Neural cell (in vitro differentiated cells): Measurements from ENCODE around the gene BTD.

Source experiments
- EZH2 ChIP-seq: fragments of 200-600, 300-800 bp; shearing (Covaris generic), sonication (generic); IDR thresholded peaks from 2 replicates; pipeline ENCODE4 v1.6.1; 2014; ENCODE audit warnings: antibody characterized with exemption, low read length, borderline replicate concordance, mild to moderate bottlenecking; ENCODE audit not compliant: insufficient read depth, poor library complexity, severe bottlenecking
- POLR2AphosphoS5 ChIP-seq: IDR thresholded peaks from 2 replicates; pipeline ENCODE4 v1.6.1; 2012
- TAF1 ChIP-seq: IDR thresholded peaks from 2 replicates; pipeline ENCODE4 v1.6.1; 2012; ENCODE audit warnings: low read depth
- TF ChIP-seq, protein P1 (sequence below): fragments of 450-650 bp; IDR thresholded peaks from 2 replicates; pipeline ENCODE4 v1.5.1; 2014; ENCODE audit warnings: antibody characterized with exemption, mild to moderate bottlenecking, moderate library complexity; ENCODE audit not compliant: poor library complexity, severe bottlenecking

DNA sequence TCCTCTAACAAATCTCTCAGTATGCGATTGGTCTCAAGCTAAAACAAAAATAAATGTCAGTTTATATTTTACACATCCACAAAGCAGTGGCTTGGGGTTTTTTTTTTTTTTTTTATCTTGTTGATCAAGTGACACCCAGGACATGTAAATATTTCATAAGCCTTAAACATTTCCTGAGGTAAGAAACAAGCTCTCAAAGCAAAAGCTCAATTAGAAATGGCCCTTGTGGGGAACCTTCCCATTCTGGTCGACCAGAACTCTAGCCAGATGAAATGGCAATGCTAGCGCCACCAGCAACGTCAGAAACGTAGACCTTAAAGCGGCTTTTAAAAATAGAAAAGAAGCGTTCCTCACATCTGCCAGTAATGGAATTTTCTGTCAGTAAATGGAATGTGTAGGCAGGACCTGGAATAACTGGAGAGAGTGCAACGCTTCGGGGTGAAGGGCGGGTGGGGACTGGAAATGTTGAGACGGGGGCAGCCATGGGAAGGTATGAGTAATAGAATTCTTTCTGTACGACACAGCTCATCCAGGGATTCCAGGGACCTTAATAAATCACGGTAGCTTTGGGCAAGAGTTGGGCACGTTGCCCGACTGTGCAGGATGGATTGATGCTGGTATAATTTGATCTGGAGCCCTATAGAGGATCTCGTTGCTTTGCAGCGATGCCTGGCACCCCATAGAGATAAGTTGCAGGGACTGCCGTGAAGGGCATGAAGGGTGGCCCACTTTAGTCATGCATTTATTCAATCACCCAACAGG is 44.4 kb downstream of the BTD start:
- no peak for TF ChIP-seq TAF1
- TF ChIP-seq, protein P1, sequence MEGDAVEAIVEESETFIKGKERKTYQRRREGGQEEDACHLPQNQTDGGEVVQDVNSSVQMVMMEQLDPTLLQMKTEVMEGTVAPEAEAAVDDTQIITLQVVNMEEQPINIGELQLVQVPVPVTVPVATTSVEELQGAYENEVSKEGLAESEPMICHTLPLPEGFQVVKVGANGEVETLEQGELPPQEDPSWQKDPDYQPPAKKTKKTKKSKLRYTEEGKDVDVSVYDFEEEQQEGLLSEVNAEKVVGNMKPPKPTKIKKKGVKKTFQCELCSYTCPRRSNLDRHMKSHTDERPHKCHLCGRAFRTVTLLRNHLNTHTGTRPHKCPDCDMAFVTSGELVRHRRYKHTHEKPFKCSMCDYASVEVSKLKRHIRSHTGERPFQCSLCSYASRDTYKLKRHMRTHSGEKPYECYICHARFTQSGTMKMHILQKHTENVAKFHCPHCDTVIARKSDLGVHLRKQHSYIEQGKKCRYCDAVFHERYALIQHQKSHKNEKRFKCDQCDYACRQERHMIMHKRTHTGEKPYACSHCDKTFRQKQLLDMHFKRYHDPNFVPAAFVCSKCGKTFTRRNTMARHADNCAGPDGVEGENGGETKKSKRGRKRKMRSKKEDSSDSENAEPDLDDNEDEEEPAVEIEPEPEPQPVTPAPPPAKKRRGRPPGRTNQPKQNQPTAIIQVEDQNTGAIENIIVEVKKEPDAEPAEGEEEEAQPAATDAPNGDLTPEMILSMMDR: no peak
- no peak for TF ChIP-seq EZH2
- TF ChIP-seq POLR2AphosphoS5: no peak
